ENCODE data around the gene FLVCR2. TPM values are rescaled to one million over a fixed set of nuclear protein-coding genes. Genes with fewer than 3 reads are reported as not detected.

FLVCR2 gene
- total and polyA plus RNA-seq, 7 experiments from 2014 or later, result 0.80 to 9.4 (median 3.5) TPM

DNA sequence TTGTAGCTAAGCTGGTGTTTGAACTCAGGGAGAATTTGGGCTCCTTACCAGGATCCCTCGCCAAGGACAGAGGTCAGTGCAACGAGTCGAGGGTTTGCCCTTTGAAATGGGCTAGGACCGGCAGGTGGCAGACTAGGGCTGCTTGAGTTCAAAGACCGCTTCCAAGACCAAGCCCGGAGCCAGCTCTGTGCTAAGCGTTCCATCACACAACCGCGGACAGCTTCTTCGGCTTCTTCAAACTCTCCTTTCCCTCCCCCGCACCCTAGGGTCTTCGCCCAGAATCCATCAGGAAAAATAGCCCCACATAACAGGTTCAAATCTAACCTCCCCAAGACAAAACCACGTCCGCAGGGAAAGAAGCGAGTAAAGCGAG lies 705 bp upstream of the FLVCR2 start:
- ATAC-seq, result peak; percentile 92
- H3K4me1 ChIP-seq (ENCODE audit: control insufficient read depth in 2 of 2, insufficient read depth in 2 of 2, low read length in 2 of 2), result peaks cover 9 to 12% of the 10 kb centered on the region in 2 donors
- no peaks in the 10 kb centered on the region for H3K27me3 ChIP-seq (ENCODE audit: control insufficient read depth in 2 of 2, insufficient read depth in 2 of 2, low read length in 2 of 2)
- no peaks in the 10 kb centered on the region for H3K36me3 ChIP-seq (ENCODE audit: control insufficient read depth in 2 of 3, insufficient read depth in 3 of 3, low read length in 3 of 3)
- no peaks in the 10 kb centered on the region for H3K9me3 ChIP-seq (ENCODE audit: control insufficient read depth in 2 of 3, low read length in 3 of 3)
- intact Hi-C loops (cut with micrococcal nuclease), result loop anchor here (1.0 to 5.0 kb wide), 6 partner anchors 11 to 575 kb away; partner anchors contain the start of genes BATF (in 1 of the 2) and GPATCH2L (in 1 of the 2)
- H3K27me3 Mint-ChIP-seq, result peaks cover 0 to 8% (median 0%) of the 10 kb centered on the region in 5 donors
- ChIA-PET CTCF (interaction anchor here (0.9 to 7.4 kb wide), 17 partner anchors 9 to 405 kb away, joined by 3 to 133 read pairs (median 4); partner anchors contain the start of genes BATF, ERG28, TGFB3 and TTLL5), POLR2A (interaction anchor here (0.6 to 1.8 kb wide), 6 partner anchors 55 to 404 kb away, joined by 3 to 13 read pairs (median 4); partner anchors contain the start of gene TGFB3)
- H3K9me3 Mint-ChIP-seq, result no peaks in the 10 kb centered on the region
- peak overlapping the region; percentile 41 for H3K27ac ChIP-seq (ENCODE audit: low read depth, low read length)
- peak overlapping the region; percentile 34 to 86 (median 75) for H3K27ac Mint-ChIP-seq
- peak overlapping the region; percentile 64 for H3K4me3 ChIP-seq (ENCODE audit: low read length)
- peak overlapping the region in 5 of 10 donors; percentile 90 to 96 (median 93) for H3K4me3 Mint-ChIP-seq
- H3K36me3 Mint-ChIP-seq, result no peaks in the 10 kb centered on the region
- peak; percentile 45 to 71 (median 54) for DNase-seq
- peaks cover 6 to 19% (median 9%) of the 10 kb centered on the region in 7 donors for H3K4me1 Mint-ChIP-seq

DNA sequence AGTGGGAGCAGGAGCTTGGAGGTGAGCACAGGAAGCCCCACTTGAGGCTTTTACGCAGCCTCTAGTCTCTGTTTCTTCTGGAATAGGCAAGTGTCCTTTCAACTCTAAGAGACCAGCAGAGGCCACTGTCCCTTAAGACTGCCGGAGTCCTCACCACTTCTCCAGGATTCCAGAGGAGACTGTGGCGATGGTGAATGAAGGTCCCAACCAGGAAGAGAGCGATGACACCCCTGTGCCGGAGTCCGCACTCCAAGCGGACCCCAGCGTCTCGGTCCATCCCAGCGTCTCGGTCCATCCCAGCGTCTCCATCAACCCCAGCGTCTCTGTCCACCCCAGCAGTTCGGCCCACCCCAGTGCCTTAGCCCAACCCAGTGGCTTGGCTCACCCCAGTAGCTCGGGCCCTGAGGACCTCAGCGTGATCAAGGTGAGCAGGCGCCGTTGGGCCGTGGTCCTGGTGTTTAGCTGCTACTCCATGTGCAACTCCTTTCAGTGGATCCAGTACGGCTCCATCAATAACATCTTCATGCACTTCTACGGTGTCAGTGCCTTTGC lies 442 bp downstream of the FLVCR2 start:
- peak overlapping the region in 5 of 10 donors; percentile 90 to 96 (median 93) for H3K4me3 Mint-ChIP-seq
- H3K27me3 Mint-ChIP-seq, result peaks cover 0 to 7% (median 0%) of the 10 kb centered on the region in 5 donors
- H3K36me3 Mint-ChIP-seq, result no peaks in the 10 kb centered on the region
- intact Hi-C loops (cut with micrococcal nuclease), result loop anchor here in 1 of 2 donors (5.0 kb wide), 3 partner anchors 57 to 573 kb away; partner anchors contain the start of genes BATF and GPATCH2L
- no peaks in the 10 kb centered on the region for H3K36me3 ChIP-seq (ENCODE audit: control insufficient read depth in 2 of 3, insufficient read depth in 3 of 3, low read length in 3 of 3)
- peak overlapping the region; percentile 64 for H3K4me3 ChIP-seq (ENCODE audit: low read length)
- H3K9me3 ChIP-seq (ENCODE audit: control insufficient read depth in 2 of 3, low read length in 3 of 3), result no peaks in the 10 kb centered on the region
- H3K27ac ChIP-seq (ENCODE audit: low read depth, low read length), result peak overlapping the region; percentile 16
- no peaks in the 10 kb centered on the region for H3K9me3 Mint-ChIP-seq
- peaks cover 9 to 12% of the 10 kb centered on the region in 2 donors for H3K4me1 ChIP-seq (ENCODE audit: control insufficient read depth in 2 of 2, insufficient read depth in 2 of 2, low read length in 2 of 2)
- ChIA-PET POLR2A (interaction anchor here (1.1 to 1.2 kb wide), 2 partner anchors 73 to 82 kb away, joined by 5 to 6 read pairs; partner anchors contain the start of genes ERG28 and TTLL5), CTCF (interaction anchor here (0.6 to 7.4 kb wide), 7 partner anchors 8 to 1982 kb away, joined by 3 to 133 read pairs (median 9); partner anchors contain the start of genes ERG28, TGFB3 and TTLL5)
- peak overlapping the region in 3 of 9 donors; percentile 34 to 67 (median 43) for H3K27ac Mint-ChIP-seq
- peaks cover 6 to 19% (median 9%) of the 10 kb centered on the region in 7 donors for H3K4me1 Mint-ChIP-seq
- DNase-seq (no peak), ATAC-seq (peak; percentile 43)
- H3K27me3 ChIP-seq (ENCODE audit: control insufficient read depth in 2 of 2, insufficient read depth in 2 of 2, low read length in 2 of 2), result no peaks in the 10 kb centered on the region

DNA sequence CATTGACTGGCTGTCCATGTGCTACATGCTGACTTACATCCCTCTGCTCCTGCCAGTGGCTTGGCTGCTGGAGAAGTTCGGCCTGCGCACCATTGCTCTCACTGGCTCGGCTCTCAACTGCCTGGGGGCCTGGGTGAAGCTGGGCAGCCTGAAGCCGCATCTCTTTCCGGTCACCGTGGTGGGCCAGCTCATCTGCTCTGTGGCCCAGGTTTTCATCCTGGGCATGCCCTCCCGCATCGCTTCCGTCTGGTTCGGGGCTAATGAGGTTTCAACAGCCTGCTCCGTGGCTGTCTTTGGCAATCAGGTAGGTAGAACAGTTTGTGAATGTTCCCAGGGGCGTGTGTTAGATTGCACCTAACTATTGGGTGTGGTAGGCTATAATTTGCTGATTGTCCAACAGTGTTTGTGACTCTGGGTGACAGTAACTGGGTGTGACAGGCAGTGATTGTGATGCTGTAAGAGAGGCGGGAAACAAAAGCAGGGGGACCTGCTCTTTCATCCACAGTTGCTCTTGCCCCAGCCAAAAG lies 981 bp downstream of the FLVCR2 start:
- ATAC-seq (no peak), DNase-seq (no peak)
- peak overlapping the region in 5 of 10 donors; percentile 90 to 96 (median 93) for H3K4me3 Mint-ChIP-seq
- peak overlapping the region in 5 of 9 donors; percentile 12 to 67 (median 43) for H3K27ac Mint-ChIP-seq
- Histone ChIP-seq H3K27me3 (ENCODE audit: control insufficient read depth in 2 of 2, insufficient read depth in 2 of 2, low read length in 2 of 2) (no peaks in the 10 kb centered on the region), H3K4me3 (ENCODE audit: low read length) (peak overlapping the region; percentile 64), H3K27ac (ENCODE audit: low read depth, low read length) (no peak overlapping the region), H3K9me3 (ENCODE audit: control insufficient read depth in 2 of 3, low read length in 3 of 3) (no peaks in the 10 kb centered on the region), H3K36me3 (ENCODE audit: control insufficient read depth in 2 of 3, insufficient read depth in 3 of 3, low read length in 3 of 3) (no peaks in the 10 kb centered on the region), H3K4me1 (ENCODE audit: control insufficient read depth in 2 of 2, insufficient read depth in 2 of 2, low read length in 2 of 2) (peaks cover 9 to 12% of the 10 kb centered on the region in 2 donors)
- POLR2A ChIA-PET, result interaction anchor here (1.1 kb wide), 1 partner anchor 81 kb away, joined by 6 read pairs; the partner anchor contains the start of genes ERG28 and TTLL5
- CTCF ChIA-PET, result interaction anchor here (7.4 kb wide), 1 partner anchor 76 kb away, joined by 133 read pairs; no protein-coding TSS in a partner anchor
- peaks cover 0 to 6% (median 0%) of the 10 kb centered on the region in 5 donors for H3K27me3 Mint-ChIP-seq
- peaks cover 6 to 19% (median 9%) of the 10 kb centered on the region in 7 donors for H3K4me1 Mint-ChIP-seq
- intact Hi-C loops (cut with micrococcal nuclease), result loop anchor here in 1 of 2 donors (5.0 kb wide), 3 partner anchors 57 to 573 kb away; partner anchors contain the start of genes BATF and GPATCH2L
- H3K9me3 Mint-ChIP-seq, result no peaks in the 10 kb centered on the region
- H3K36me3 Mint-ChIP-seq, result no peaks in the 10 kb centered on the region

DNA sequence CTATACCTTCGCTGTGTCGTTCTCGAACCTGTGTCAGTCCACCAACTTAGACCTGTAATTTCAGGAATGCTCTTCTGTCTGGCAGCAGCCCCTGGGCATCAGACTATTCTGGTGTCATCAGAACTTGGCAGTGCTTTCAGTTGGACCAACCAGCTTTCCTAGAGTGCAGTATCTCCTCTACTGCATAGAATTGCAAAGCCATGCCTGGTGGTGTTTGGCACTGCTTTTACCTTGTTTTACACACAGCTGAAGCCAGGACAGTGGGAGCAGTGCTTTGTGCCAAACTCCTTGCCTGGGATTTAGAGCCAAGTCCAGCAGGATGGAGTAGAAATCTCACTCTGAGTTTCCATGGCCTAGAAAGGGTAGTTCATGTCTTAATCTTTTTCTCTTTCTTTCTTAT lies 1.5 kb downstream of the FLVCR2 start:
- no peak overlapping the region for H3K27ac Mint-ChIP-seq
- Histone ChIP-seq H3K36me3 (ENCODE audit: control insufficient read depth in 2 of 3, insufficient read depth in 3 of 3, low read length in 3 of 3) (no peaks in the 10 kb centered on the region), H3K9me3 (ENCODE audit: control insufficient read depth in 2 of 3, low read length in 3 of 3) (no peaks in the 10 kb centered on the region), H3K27me3 (ENCODE audit: control insufficient read depth in 2 of 2, insufficient read depth in 2 of 2, low read length in 2 of 2) (no peaks in the 10 kb centered on the region), H3K4me3 (ENCODE audit: low read length) (no peak overlapping the region), H3K27ac (ENCODE audit: low read depth, low read length) (no peak overlapping the region), H3K4me1 (ENCODE audit: control insufficient read depth in 2 of 2, insufficient read depth in 2 of 2, low read length in 2 of 2) (peaks cover 9 to 12% of the 10 kb centered on the region in 2 donors)
- DNase-seq, result no peak
- POLR2A ChIA-PET, result interaction anchor here (0.7 kb wide), 1 partner anchor 72 kb away, joined by 3 read pairs; no protein-coding TSS in a partner anchor
- peaks cover 0 to 3% (median 0%) of the 10 kb centered on the region in 5 donors for H3K27me3 Mint-ChIP-seq
- ATAC-seq, result no peak
- peak overlapping the region in 5 of 10 donors; percentile 90 to 96 (median 93) for H3K4me3 Mint-ChIP-seq
- H3K4me1 Mint-ChIP-seq, result peaks cover 6 to 19% (median 9%) of the 10 kb centered on the region in 7 donors
- no peaks in the 10 kb centered on the region for H3K9me3 Mint-ChIP-seq
- CTCF ChIA-PET, result interaction anchor here (0.6 to 7.4 kb wide), 2 partner anchors 74 to 75 kb away, joined by 3 to 133 read pairs; no protein-coding TSS in a partner anchor
- intact Hi-C loops (cut with micrococcal nuclease), result loop anchor here in 1 of 2 donors (5.0 kb wide), 3 partner anchors 58 to 572 kb away; partner anchors contain the start of genes BATF and GPATCH2L
- H3K36me3 Mint-ChIP-seq, result no peaks in the 10 kb centered on the region

DNA sequence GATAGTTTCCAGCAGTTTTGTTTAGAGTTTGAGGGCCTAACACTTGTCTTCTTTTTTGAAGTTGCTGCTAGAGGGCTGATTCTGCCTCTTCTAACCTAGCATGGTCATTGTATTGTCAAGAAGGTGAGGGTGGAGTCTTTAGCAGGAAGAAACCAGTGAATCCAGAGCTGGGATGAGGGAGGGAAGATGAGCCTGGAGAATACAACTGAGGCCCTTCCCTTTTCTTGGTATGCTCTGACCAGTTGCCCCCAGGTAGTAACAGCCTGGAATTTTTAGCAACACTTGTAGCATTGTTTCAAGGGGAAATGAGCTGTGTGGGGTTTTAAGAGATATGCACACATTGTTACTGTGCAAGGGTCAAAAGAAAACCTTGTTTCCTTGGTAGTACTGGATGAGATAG lies 9.0 kb downstream of the FLVCR2 start:
- Mint-ChIP-seq H3K9me3 (peaks cover 0 to 5% (median 0%) of the 10 kb centered on the region in 11 donors), H3K27me3 (no peaks in the 10 kb centered on the region), H3K27ac (no peak overlapping the region), H3K36me3 (peaks cover 0 to 4% (median 0%) of the 10 kb centered on the region in 5 donors), H3K4me3 (no peak overlapping the region), H3K4me1 (peaks cover 0 to 2% (median 0%) of the 10 kb centered on the region in 7 donors)
- Histone ChIP-seq H3K27ac (ENCODE audit: low read depth, low read length) (no peak overlapping the region), H3K4me3 (ENCODE audit: low read length) (no peak overlapping the region), H3K36me3 (ENCODE audit: control insufficient read depth in 2 of 3, insufficient read depth in 3 of 3, low read length in 3 of 3) (no peaks in the 10 kb centered on the region), H3K9me3 (ENCODE audit: control insufficient read depth in 2 of 3, low read length in 3 of 3) (no peaks in the 10 kb centered on the region), H3K4me1 (ENCODE audit: control insufficient read depth in 2 of 2, insufficient read depth in 2 of 2, low read length in 2 of 2) (no peaks in the 10 kb centered on the region), H3K27me3 (ENCODE audit: control insufficient read depth in 2 of 2, insufficient read depth in 2 of 2, low read length in 2 of 2) (no peaks in the 10 kb centered on the region)
- POLR2A ChIA-PET, result no interaction called here
- no peak for DNase-seq
- ATAC-seq, result no peak
- CTCF ChIA-PET, result interaction anchor here (0.7 to 2.2 kb wide), 3 partner anchors 9 to 67 kb away, joined by 3 to 7 read pairs (median 5); partner anchors contain the start of gene FLVCR2
- intact Hi-C loops (cut with micrococcal nuclease), result no loop called here

DNA sequence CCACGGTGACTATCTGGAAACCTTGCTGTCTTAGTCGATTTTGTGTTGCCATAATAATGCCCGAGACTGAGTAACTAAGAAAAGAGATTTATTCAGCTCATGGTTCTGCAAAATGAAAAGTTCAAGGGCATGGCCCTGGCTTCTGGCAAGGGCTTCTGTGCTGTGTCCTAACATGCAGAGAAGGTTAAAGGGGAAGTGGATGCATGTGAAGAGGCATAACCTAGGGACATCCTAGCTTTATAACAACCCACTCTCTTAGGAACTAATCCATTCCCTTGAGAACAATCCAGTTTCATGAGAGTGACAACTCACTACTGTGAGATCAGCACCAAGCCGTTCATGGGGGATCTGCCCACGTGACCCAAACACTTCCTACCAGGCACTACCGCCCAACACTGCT lies 11.5 kb downstream of the FLVCR2 start:
- Histone ChIP-seq H3K36me3 (ENCODE audit: control insufficient read depth in 2 of 3, insufficient read depth in 3 of 3, low read length in 3 of 3) (no peaks in the 10 kb centered on the region), H3K9me3 (ENCODE audit: control insufficient read depth in 2 of 3, low read length in 3 of 3) (no peaks in the 10 kb centered on the region), H3K4me3 (ENCODE audit: low read length) (no peak overlapping the region), H3K4me1 (ENCODE audit: control insufficient read depth in 2 of 2, insufficient read depth in 2 of 2, low read length in 2 of 2) (no peaks in the 10 kb centered on the region), H3K27ac (ENCODE audit: low read depth, low read length) (no peak overlapping the region), H3K27me3 (ENCODE audit: control insufficient read depth in 2 of 2, insufficient read depth in 2 of 2, low read length in 2 of 2) (no peaks in the 10 kb centered on the region)
- Mint-ChIP-seq H3K36me3 (peaks cover 0 to 7% (median 5%) of the 10 kb centered on the region in 5 donors), H3K4me3 (no peak overlapping the region), H3K27me3 (no peaks in the 10 kb centered on the region), H3K9me3 (peaks cover 0 to 5% (median 0%) of the 10 kb centered on the region in 11 donors), H3K27ac (no peak overlapping the region), H3K4me1 (no peaks in the 10 kb centered on the region)
- ChIA-PET CTCF (interaction anchor here (1.0 kb wide), 1 partner anchor 64 kb away, joined by 3 read pairs; no protein-coding TSS in a partner anchor), POLR2A (no interaction called here)
- ATAC-seq (peak; percentile 31), DNase-seq (no peak)
- intact Hi-C loops (cut with micrococcal nuclease), result no loop called here

Measured in naive thymus-derived CD4-positive, alpha-beta T cell (primary cell).